Activated CD4-positive, alpha-beta T cell treated with anti-CD3 and anti-CD28 coated beads, Interleukin-2, Interleukin-4, amounts not matched to agents 100 ng/mL and 50 ng/mL, durations not matched to agents 16 hours and 8 hours (primary cell): ENCODE measurements around the gene RNF186.
"Not testable (repeated sequence)": the region's sequence is repeated elsewhere in the genome, so short reads cannot be mapped to it uniquely, and the experiment has no call there.

Source experiments
- DNase-seq: peaks from one replicate; pipeline ENCODE4 v3.0.0-alpha.2; 2020; ENCODE audit warnings: low spot score

RNF186 gene

GRCh38 chr1:19824541-19824940, 9.5 kb upstream of the RNF186 start:
- peak; percentile 27 for DNase-seq

GRCh38 chr1:19824036-19824435, 9.0 kb upstream of the RNF186 start:
- DNase-seq, result no peak

GRCh38 chr1:19819701-19820100, 4.6 kb upstream of the RNF186 start:
- no peak for DNase-seq

- no peak for DNase-seq
Measured at GRCh38 chr1:19818324-19818723, 3.2 kb upstream of the RNF186 start.

- no peak for DNase-seq
Measured at GRCh38 chr1:19817160-19817559, 2.1 kb upstream of the RNF186 start.

- DNase-seq, result not testable (repeated sequence)
Measured at GRCh38 chr1:19816737-19817086, 1.6 kb upstream of the RNF186 start.

GRCh38 chr1:19815801-19816736, 986 bp upstream of the RNF186 start:
- DNase-seq, result no peak

- DNase-seq, result no peak
Measured at GRCh38 chr1:19814244-19814661, 830 bp downstream of the RNF186 start.

- no peak for DNase-seq
Measured at GRCh38 chr1:19813643-19813960, 1.5 kb downstream of the RNF186 start.

- no peak for DNase-seq
Measured at GRCh38 chr1:19812875-19813642, 2.0 kb downstream of the RNF186 start.

GRCh38 chr1:19811206-19811851, 3.8 kb downstream of the RNF186 start:
- DNase-seq, result peak; percentile 52

- DNase-seq, result no peak
Measured at GRCh38 chr1:19809044-19809750, 5.9 kb downstream of the RNF186 start.

- no peak for DNase-seq
Measured at GRCh38 chr1:19808351-19808750, 6.7 kb downstream of the RNF186 start.

- DNase-seq, result no peak
Measured at GRCh38 chr1:19804831-19805251, 10.2 kb downstream of the RNF186 start.

- DNase-seq, result no peak
Measured at GRCh38 chr1:19802269-19802668, 12.8 kb downstream of the RNF186 start.

- peak; percentile 48 for DNase-seq
Measured at GRCh38 chr1:19800076-19800804, 14.8 kb downstream of the RNF186 start.

GRCh38 chr1:19799230-19800075, 15.6 kb downstream of the RNF186 start, which contains the start of gene TMCO4:
TSS of gene TMCO4 (minus strand) at chr1:19799916. CDS start at chr1:19780758, 19,158 bp downstream.
- DNase-seq, result peak; percentile 61

- DNase-seq, result no peak
Measured at GRCh38 chr1:19798486-19799229, 16.4 kb downstream of the RNF186 start.

- no peak for DNase-seq
Measured at GRCh38 chr1:19797827-19798226, 17.3 kb downstream of the RNF186 start.

GRCh38 chr1:19794583-19794982, 20.5 kb downstream of the RNF186 start:
- DNase-seq, result no peak
